Upper lobe of left lung (tissue), 6 donors: ENCODE measurements around the gene NOLC1. TPM values are rescaled to one million over a fixed set of nuclear protein-coding genes. Genes with fewer than 3 reads are reported as not detected.

ENCODE experiments used
- ATAC-seq, 2 donors: fragments of 200-7000 bp; cut with Tn5 transposase; one replicate each; pipeline ENCODE4 v1.9.1; 2022; ENCODE audit warnings: mild to moderate bottlenecking in 2 of 2, moderate library complexity in 2 of 2; ENCODE audit not compliant: low FRiP score in 2 of 2
- DNase-seq, 2 donors: peaks; one replicate each; pipeline ENCODE4 v3.0.0-alpha.2; 2019 to 2020
- H3K27ac ChIP-seq, 4 donors: fragments of 200-600 bp; sonication (generic); one replicate each; pipeline ENCODE4 v1.5.1; 2016 to 2019
- H3K27me3 ChIP-seq, 4 donors: fragments of 200-600 bp; sonication (generic); one replicate each; pipeline ENCODE4 v1.5.1; 2017 to 2019
- H3K36me3 ChIP-seq, 4 donors: fragments of 200-600 bp; sonication (generic); one replicate each; pipeline ENCODE4 v1.5.1; 2016 to 2019
- H3K4me1 ChIP-seq, 4 donors: fragments of 200-600 bp; sonication (generic); one replicate each; pipeline ENCODE4 v1.5.1; 2018 to 2019
- H3K4me3 ChIP-seq, 4 donors: fragments of 200-600 bp; sonication (generic); one replicate each; pipeline ENCODE4 v1.5.1; 2017 to 2019; ENCODE audit warnings: mild to moderate bottlenecking in 2 of 4, moderate library complexity in 1 of 4
- H3K9me3 ChIP-seq, 4 donors: fragments of 200-600 bp; sonication (generic); one replicate each; pipeline ENCODE4 v1.5.1; 2018 to 2019
- EP300 ChIP-seq, 4 donors: sonication (generic); formaldehyde crosslinking; IDR thresholded peaks; one replicate each; pipeline ENCODE4 v1.5.1; 2017; ENCODE audit warnings: antibody characterized with exemption in 4 of 4, control low read depth in 2 of 4
- POLR2A ChIP-seq, 4 donors: fragments of 450-650 bp; IDR thresholded peaks; one replicate each; pipeline ENCODE4 v1.5.1; 2016 to 2017; ENCODE audit warnings: antibody characterized with exemption in 4 of 4, mild to moderate bottlenecking in 2 of 4
- POLR2AphosphoS5 ChIP-seq, 2 donors: sonication (generic); formaldehyde crosslinking; IDR thresholded peaks; one replicate each; pipeline ENCODE4 v1.5.1; 2017; ENCODE audit warnings: antibody characterized with exemption in 2 of 2
- WGBS, 2 donors: methylation state at CpG; one replicate each; pipeline ENCODE4 v1.1.5; 2017 to 2018; 5-methylcytosine and 5-hydroxymethylcytosine counted together
- total RNA-seq, 6 donors: library from RNA; depleted of rRNA in 4 of 6; stranded (reverse); fragments of >200 nt in 4 of 6; gene quantifications; one replicate each; pipeline versions ENCODE4 v1.1.0 to v1.2.1, GENCODE V29; 2016 to 2021
- TF ChIP-seq, protein P1 (sequence below), 6 experiments: fragments of 450-650 bp in 4 of 6; fragments of 200-600 bp in 2 of 6; sonication (generic) in 2 of 6; IDR thresholded peaks; one replicate each; pipeline ENCODE4 v1.5.1; 2016 to 2019; ENCODE audit warnings: antibody characterized with exemption in 6 of 6
- donor health status: DM: no; HTN: no; CAD: no; lungs with moderate emphysema.
- donor health status: DM: no; HTN: yes; CAD: no; lungs with severe emphysema.

Gene NOLC1
- total RNA-seq, 6 donors from 2014 or later, result 21.4 to 72.8 (median 44.3) TPM

DNA sequence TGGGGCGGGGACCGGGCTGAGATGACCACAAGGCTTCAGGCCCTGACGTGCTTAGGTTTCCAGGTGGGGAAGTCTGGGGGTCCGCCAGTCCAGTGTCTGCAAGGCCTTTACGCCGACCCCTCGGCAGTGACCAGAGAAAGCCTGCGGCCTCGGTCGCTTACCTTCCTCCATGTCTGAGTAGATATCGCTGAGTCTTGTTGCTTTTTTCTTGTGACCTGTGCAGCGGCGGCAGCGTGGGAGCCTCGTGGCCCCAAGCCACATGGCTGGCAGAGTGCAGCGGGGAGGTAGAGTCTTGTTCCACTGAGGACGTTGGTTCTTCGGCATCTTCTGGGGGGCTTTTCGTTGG, 329 bp downstream of the NOLC1 start:
- DNase-seq, result peak in 1 of 2 donors; percentile 85
- Histone ChIP-seq H3K27ac (peak overlapping the region; percentile 87 to 91 (median 90)), H3K4me1 (peaks cover 17 to 27% (median 22%) of the 10 kb centered on the region in 4 donors), H3K36me3 (peaks cover 12 to 63% (median 36%) of the 10 kb centered on the region in 4 donors), H3K4me3 (peak overlapping the region; percentile 81 to 99 (median 88)), H3K27me3 (no peaks in the 10 kb centered on the region), H3K9me3 (no peaks in the 10 kb centered on the region)
- TF ChIP-seq POLR2AphosphoS5 (IDR thresholded peaks at IDR 0.05) (no peak), POLR2A (IDR thresholded peaks at IDR 0.05) (peak in 1 of 4 donors; percentile 19), EP300 (IDR thresholded peaks at IDR 0.05) (no peak)
- TF ChIP-seq, protein P1, sequence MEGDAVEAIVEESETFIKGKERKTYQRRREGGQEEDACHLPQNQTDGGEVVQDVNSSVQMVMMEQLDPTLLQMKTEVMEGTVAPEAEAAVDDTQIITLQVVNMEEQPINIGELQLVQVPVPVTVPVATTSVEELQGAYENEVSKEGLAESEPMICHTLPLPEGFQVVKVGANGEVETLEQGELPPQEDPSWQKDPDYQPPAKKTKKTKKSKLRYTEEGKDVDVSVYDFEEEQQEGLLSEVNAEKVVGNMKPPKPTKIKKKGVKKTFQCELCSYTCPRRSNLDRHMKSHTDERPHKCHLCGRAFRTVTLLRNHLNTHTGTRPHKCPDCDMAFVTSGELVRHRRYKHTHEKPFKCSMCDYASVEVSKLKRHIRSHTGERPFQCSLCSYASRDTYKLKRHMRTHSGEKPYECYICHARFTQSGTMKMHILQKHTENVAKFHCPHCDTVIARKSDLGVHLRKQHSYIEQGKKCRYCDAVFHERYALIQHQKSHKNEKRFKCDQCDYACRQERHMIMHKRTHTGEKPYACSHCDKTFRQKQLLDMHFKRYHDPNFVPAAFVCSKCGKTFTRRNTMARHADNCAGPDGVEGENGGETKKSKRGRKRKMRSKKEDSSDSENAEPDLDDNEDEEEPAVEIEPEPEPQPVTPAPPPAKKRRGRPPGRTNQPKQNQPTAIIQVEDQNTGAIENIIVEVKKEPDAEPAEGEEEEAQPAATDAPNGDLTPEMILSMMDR (IDR thresholded peaks at IDR 0.05), result no peak
- peak; percentile 16 to 44 for ATAC-seq
- 0 to 2% methylated on average over 13 to 18 of the region's 19 CpGs for WGBS, 2 donors

DNA sequence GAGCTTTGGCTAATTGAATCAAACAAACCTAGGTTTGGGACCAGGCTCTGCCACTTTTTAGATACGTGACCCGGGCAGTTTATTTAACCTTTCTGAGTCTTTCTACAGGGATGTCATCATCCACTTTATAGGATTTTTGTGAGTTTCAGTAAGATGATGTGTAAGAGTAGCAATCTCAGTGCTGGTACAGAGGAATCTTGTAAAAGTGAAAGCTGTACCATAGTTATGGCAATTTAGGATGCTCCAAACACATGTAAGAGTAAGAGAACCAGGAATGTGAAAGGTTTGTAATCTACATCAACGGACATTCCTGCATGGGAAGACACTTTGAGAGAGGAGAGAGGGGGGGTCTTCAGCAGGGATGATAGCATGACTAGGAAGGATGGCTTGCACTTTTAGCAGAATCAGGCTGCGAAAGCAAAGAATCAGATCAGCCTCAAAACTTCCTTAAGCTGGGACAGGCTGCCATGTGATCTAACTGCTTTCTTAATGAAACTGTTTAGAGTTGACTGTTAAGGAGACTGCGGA, 968 bp downstream of the NOLC1 start:
- no peak for ATAC-seq
- TF ChIP-seq, protein P1 (IDR thresholded peaks at IDR 0.05), result no peak
- TF ChIP-seq EP300 (IDR thresholded peaks at IDR 0.05) (no peak), POLR2AphosphoS5 (IDR thresholded peaks at IDR 0.05) (no peak), POLR2A (IDR thresholded peaks at IDR 0.05) (no peak)
- Histone ChIP-seq H3K36me3 (peaks cover 13 to 63% (median 35%) of the 10 kb centered on the region in 4 donors), H3K27ac (peak overlapping the region; percentile 87 to 91 (median 90)), H3K9me3 (no peaks in the 10 kb centered on the region), H3K4me1 (peaks cover 17 to 27% (median 22%) of the 10 kb centered on the region in 4 donors), H3K27me3 (no peaks in the 10 kb centered on the region), H3K4me3 (peak overlapping the region; percentile 81 to 99 (median 88))
- DNase-seq, result no peak
- 36 to 39% methylated on average over 5 of the region's 5 CpGs for WGBS, 2 donors

DNA sequence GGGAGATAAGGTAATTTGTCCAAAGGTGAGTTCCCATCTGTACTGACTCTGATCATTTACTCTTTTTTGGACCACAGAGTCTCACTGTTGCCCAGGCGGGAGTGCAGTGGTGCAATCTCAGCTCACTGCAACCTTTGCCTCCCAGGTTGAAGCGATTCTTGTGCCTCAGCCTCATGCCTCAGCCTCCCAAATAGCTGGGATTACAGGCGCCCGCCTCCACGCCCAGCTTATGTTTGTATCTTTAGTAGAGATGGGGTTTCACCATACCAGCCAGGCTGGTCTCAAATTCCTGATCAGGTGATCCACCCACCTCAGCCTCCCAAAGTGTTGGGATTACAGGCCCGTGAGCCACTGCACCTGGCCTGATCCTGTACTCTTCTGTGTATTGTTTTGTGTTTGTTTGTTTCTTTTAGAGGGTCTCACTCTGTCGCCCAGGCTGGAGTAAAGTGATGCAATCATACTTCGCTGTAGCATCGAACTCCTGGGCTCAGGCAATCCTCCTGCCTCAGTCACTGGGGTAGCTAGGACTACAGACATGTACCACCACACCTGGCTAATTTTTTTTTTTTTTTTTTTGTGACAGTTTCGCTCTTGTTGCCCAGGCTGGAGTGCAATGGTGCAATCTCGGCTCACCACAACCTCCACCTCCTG, 2.4 kb downstream of the NOLC1 start:
- no peak overlapping the region for H3K4me3 ChIP-seq
- WGBS, 2 donors, result 90 to 93% methylated on average over 11 of the region's 11 CpGs
- DNase-seq (no peak), ATAC-seq (no peak)
- H3K9me3 ChIP-seq, result no peaks in the 10 kb centered on the region
- H3K36me3 ChIP-seq, result peaks cover 14 to 63% (median 35%) of the 10 kb centered on the region in 4 donors
- H3K27ac ChIP-seq, result no peak overlapping the region
- no peaks in the 10 kb centered on the region for H3K27me3 ChIP-seq
- peaks cover 17 to 27% (median 22%) of the 10 kb centered on the region in 4 donors for H3K4me1 ChIP-seq
- TF ChIP-seq, protein P1 (IDR thresholded peaks at IDR 0.05), result no peak
- TF ChIP-seq EP300 (IDR thresholded peaks at IDR 0.05) (no peak), POLR2AphosphoS5 (IDR thresholded peaks at IDR 0.05) (no peak), POLR2A (IDR thresholded peaks at IDR 0.05) (no peak)

DNA sequence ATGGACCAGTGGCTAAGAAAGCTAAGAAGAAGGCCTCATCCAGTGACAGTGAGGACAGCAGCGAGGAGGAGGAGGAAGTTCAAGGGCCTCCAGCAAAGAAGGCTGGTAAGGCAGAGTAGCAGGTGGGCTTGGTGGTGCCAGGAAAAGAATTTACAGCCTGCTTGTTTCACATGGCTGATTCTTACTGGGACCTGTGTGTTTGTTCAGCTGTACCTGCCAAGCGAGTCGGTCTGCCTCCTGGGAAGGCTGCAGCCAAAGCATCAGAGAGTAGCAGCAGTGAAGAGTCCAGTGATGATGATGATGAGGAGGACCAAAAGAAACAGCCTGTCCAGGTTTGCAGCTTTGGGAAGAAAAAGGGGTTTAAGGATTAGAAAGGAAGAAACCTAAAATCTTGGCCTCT, 5.0 kb downstream of the NOLC1 start:
- Histone ChIP-seq H3K27ac (no peak overlapping the region), H3K36me3 (peaks cover 38 to 74% (median 54%) of the 10 kb centered on the region in 4 donors), H3K9me3 (no peaks in the 10 kb centered on the region), H3K4me3 (no peak overlapping the region), H3K4me1 (peaks cover 11 to 19% (median 15%) of the 10 kb centered on the region in 4 donors), H3K27me3 (no peaks in the 10 kb centered on the region)
- TF ChIP-seq POLR2A (IDR thresholded peaks at IDR 0.05), result no peak
- no peak for TF ChIP-seq EP300 (IDR thresholded peaks at IDR 0.05)
- TF ChIP-seq, protein P1 (IDR thresholded peaks at IDR 0.05), result no peak
- TF ChIP-seq POLR2AphosphoS5 (IDR thresholded peaks at IDR 0.05), result no peak
- WGBS, 2 donors, result 86 to 94% methylated on average over 3 of the region's 3 CpGs
- no peak for ATAC-seq
- DNase-seq, result no peak
